Panc1 (cell line): Measurements from ENCODE around the gene LACTB. TPM values are rescaled to one million over a fixed set of nuclear protein-coding genes. Genes with fewer than 3 reads are reported as not detected.

ENCODE experiments used
- ATAC-seq: fragments of 200-7000 bp; cut with Tn5 transposase; 2 replicates; pipeline ENCODE4 v1.9.1; 2020; ENCODE audit warnings: mild to moderate bottlenecking, moderate library complexity
- BruUV-seq: library from RNA; stranded (reverse); fragments of 400-500 nt; replicated peaks from 2 replicates; lab custom pipeline; 2021; lab: Mats Ljungman, UMichigan
- CTCF ChIA-PET: fragments of 300-600 bp; sonication (Branson Sonifier 250); formaldehyde crosslinking; loops from one replicate; lab custom pipeline; 2022; ENCODE audit warnings: antibody characterized with exemption; lab: Charles Lee
- POLR2A ChIA-PET: fragments of 300-600 bp; sonication (Branson Sonifier 250); formaldehyde crosslinking; loops from one replicate; lab custom pipeline; 2022; ENCODE audit warnings: antibody characterized with exemption; lab: Charles Lee
- DNase-seq: peaks from one replicate; pipeline ENCODE4 v3.0.0-alpha.2; 2010; ENCODE audit warnings: low read depth, low spot score
- H3K27ac ChIP-seq: 2 replicates; pipeline ENCODE4 v1.5.1; 2011; ENCODE audit warnings: mild to moderate bottlenecking, low read length, inconsistent platforms
- H3K27me3 ChIP-seq: fragments of 200-500 bp; sonication (Bioruptor generic); 2 replicates; pipeline ENCODE4 v1.6.0; 2014; ENCODE audit warnings: low read length, inconsistent platforms; ENCODE audit not compliant: control insufficient read depth, insufficient read depth
- H3K36me3 ChIP-seq: fragments of 200-500 bp; sonication (Bioruptor generic); 2 replicates; pipeline ENCODE4 v1.5.1; 2014; ENCODE audit warnings: inconsistent platforms, mild to moderate bottlenecking, low read length, moderate library complexity; ENCODE audit not compliant: control insufficient read depth, insufficient read depth
- H3K4me1 ChIP-seq: 2 replicates; pipeline ENCODE4 v1.5.1; 2011; ENCODE audit warnings: inconsistent platforms, mild to moderate bottlenecking, low read length, moderate library complexity; ENCODE audit not compliant: control insufficient read depth, insufficient read depth
- H3K4me3 ChIP-seq, 2 experiments: 2 replicates each; pipeline ENCODE4 v1.5.1; 2011 to 2012; ENCODE audit warnings: low read depth in 2 of 2, low read length in 2 of 2, mild to moderate bottlenecking in 2 of 2, inconsistent platforms in 1 of 2, moderate library complexity in 1 of 2
- H3K9me3 ChIP-seq: fragments of 200-500 bp; sonication (Bioruptor generic); 2 replicates; pipeline ENCODE4 v1.5.1; 2014; ENCODE audit warnings: low read depth, mild to moderate bottlenecking, inconsistent platforms, low read length, moderate library complexity; ENCODE audit not compliant: control insufficient read depth, insufficient read depth
- POLR2AphosphoS5 ChIP-seq: IDR thresholded peaks from 2 replicates; pipeline ENCODE4 v1.6.1; 2012; ENCODE audit warnings: mild to moderate bottlenecking, low read depth, low read length, moderate library complexity
- SIN3A ChIP-seq: IDR thresholded peaks from 2 replicates; pipeline ENCODE4 v1.6.1; 2012; ENCODE audit warnings: low read depth, mild to moderate bottlenecking, low read length, moderate library complexity, borderline replicate concordance; ENCODE audit not compliant: insufficient read depth
- TCF7L2 ChIP-seq: IDR thresholded peaks from 2 replicates; pipeline ENCODE4 v1.6.1; 2011; ENCODE audit warnings: mild to moderate bottlenecking, low read depth, low read length, inconsistent platforms
- in situ Hi-C: cut with HindIII; loops from 2 replicates; pipeline ENCODE4 v1.10.0; 2016; ENCODE audit warnings: low sequenced_read_pairs, low pct_unique_long_range_greater_than_20kb
- intact Hi-C: fragments of 100-400 bp; cut with micrococcal nuclease; formaldehyde crosslinking; loops from one replicate; pipeline ENCODE4 v1.10.0; 2022; ENCODE audit not compliant: unreplicated experiment
- total RNA-seq: library from RNA; stranded (reverse); gene quantifications from one replicate; pipeline ENCODE4 v1.2.1, GENCODE V29; 2021; ENCODE audit not compliant: unreplicated experiment
- TF ChIP-seq, protein P1 (sequence below): fragments of 450-650 bp; IDR thresholded peaks from 2 replicates; pipeline ENCODE4 v1.5.1; 2017; ENCODE audit warnings: mild to moderate bottlenecking
- TF ChIP-seq, protein P2 (sequence below), 2 experiments: IDR thresholded peaks; 2 replicates each; pipeline ENCODE4 v1.6.1; 2011 to 2012; ENCODE audit warnings: low read depth in 2 of 2, control low read depth in 1 of 2, low read length in 1 of 2, mild to moderate bottlenecking in 1 of 2, moderate library complexity in 1 of 2; ENCODE audit not compliant: insufficient read depth in 1 of 2

LACTB gene
- total RNA-seq, 1 experiment from 2014 or later = 18.4 TPM

- ATAC-seq (peak; percentile 89), DNase-seq (no peak)
- no TSS peak for BruUV-seq
- 0 out of 4 replicates have a peak overlapping the region, but pooled peaks of 1 of the 2 experiments have one; percentile 9 for H3K4me3 ChIP-seq
- intact Hi-C loops = no loop called here
- TF ChIP-seq, protein P1, sequence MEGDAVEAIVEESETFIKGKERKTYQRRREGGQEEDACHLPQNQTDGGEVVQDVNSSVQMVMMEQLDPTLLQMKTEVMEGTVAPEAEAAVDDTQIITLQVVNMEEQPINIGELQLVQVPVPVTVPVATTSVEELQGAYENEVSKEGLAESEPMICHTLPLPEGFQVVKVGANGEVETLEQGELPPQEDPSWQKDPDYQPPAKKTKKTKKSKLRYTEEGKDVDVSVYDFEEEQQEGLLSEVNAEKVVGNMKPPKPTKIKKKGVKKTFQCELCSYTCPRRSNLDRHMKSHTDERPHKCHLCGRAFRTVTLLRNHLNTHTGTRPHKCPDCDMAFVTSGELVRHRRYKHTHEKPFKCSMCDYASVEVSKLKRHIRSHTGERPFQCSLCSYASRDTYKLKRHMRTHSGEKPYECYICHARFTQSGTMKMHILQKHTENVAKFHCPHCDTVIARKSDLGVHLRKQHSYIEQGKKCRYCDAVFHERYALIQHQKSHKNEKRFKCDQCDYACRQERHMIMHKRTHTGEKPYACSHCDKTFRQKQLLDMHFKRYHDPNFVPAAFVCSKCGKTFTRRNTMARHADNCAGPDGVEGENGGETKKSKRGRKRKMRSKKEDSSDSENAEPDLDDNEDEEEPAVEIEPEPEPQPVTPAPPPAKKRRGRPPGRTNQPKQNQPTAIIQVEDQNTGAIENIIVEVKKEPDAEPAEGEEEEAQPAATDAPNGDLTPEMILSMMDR = no peak
- peak; percentile 92 for TF ChIP-seq TCF7L2
- TF ChIP-seq POLR2AphosphoS5 = no peak
- TF ChIP-seq, protein P2, sequence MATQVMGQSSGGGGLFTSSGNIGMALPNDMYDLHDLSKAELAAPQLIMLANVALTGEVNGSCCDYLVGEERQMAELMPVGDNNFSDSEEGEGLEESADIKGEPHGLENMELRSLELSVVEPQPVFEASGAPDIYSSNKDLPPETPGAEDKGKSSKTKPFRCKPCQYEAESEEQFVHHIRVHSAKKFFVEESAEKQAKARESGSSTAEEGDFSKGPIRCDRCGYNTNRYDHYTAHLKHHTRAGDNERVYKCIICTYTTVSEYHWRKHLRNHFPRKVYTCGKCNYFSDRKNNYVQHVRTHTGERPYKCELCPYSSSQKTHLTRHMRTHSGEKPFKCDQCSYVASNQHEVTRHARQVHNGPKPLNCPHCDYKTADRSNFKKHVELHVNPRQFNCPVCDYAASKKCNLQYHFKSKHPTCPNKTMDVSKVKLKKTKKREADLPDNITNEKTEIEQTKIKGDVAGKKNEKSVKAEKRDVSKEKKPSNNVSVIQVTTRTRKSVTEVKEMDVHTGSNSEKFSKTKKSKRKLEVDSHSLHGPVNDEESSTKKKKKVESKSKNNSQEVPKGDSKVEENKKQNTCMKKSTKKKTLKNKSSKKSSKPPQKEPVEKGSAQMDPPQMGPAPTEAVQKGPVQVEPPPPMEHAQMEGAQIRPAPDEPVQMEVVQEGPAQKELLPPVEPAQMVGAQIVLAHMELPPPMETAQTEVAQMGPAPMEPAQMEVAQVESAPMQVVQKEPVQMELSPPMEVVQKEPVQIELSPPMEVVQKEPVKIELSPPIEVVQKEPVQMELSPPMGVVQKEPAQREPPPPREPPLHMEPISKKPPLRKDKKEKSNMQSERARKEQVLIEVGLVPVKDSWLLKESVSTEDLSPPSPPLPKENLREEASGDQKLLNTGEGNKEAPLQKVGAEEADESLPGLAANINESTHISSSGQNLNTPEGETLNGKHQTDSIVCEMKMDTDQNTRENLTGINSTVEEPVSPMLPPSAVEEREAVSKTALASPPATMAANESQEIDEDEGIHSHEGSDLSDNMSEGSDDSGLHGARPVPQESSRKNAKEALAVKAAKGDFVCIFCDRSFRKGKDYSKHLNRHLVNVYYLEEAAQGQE (IDR thresholded peaks at IDR 0.05; ENCODE audit: insufficient read depth in 1 of 2, low read depth in 2 of 2, low read length in 1 of 2) = no peak
- no peak for TF ChIP-seq SIN3A
- in situ Hi-C loops = no loop called here
- H3K4me1 ChIP-seq = peaks cover 4% of the 10 kb centered on the region; the same call in 1 of the 2 replicates
- CTCF ChIA-PET = no interaction called here
- no peaks in the 10 kb centered on the region for H3K36me3 ChIP-seq
- H3K27ac ChIP-seq = 0 out of 2 replicates have a peak overlapping the region, but pooled peaks have one; percentile 1
- no peaks in the 10 kb centered on the region for H3K9me3 ChIP-seq
- POLR2A ChIA-PET = interaction anchor here (0.5 to 0.6 kb wide), 2 partner anchors 131 to 280 kb away, joined by 5 to 7 read pairs; no protein-coding TSS in a partner anchor
- H3K27me3 ChIP-seq = no peaks in the 10 kb centered on the region
Measured at GRCh38 chr15:63107895-63108546, 13.6 kb upstream of the LACTB start.

- ChIA-PET CTCF (no interaction called here), POLR2A (interaction anchor here (0.7 kb wide), 1 partner anchor 410 kb away, joined by 5 read pairs; no protein-coding TSS in a partner anchor)
- ATAC-seq (no peak), DNase-seq (no peak)
- no TSS peak for BruUV-seq
- Histone ChIP-seq H3K9me3 (no peaks in the 10 kb centered on the region), H3K4me1 (peaks cover 4% of the 10 kb centered on the region; the same call in 1 of the 2 replicates), H3K36me3 (no peaks in the 10 kb centered on the region), H3K27ac (no peak overlapping the region; the same call in 1 of the 2 replicates), H3K4me3 (no peak overlapping the region), H3K27me3 (no peaks in the 10 kb centered on the region)
- intact Hi-C loops = no loop called here
- in situ Hi-C loops = no loop called here
- TF ChIP-seq, protein P2 (IDR thresholded peaks at IDR 0.05; ENCODE audit: insufficient read depth in 1 of 2, low read depth in 2 of 2, low read length in 1 of 2) = no peak
- no peak for TF ChIP-seq POLR2AphosphoS5
- no peak for TF ChIP-seq SIN3A
- TF ChIP-seq, protein P1 = no peak
- TF ChIP-seq TCF7L2 = no peak
Measured at GRCh38 chr15:63109498-63109897, 12.2 kb upstream of the LACTB start.
